ENCODE results near the gene B4GALT2. TPM values are rescaled to one million over a fixed set of nuclear protein-coding genes. Genes with fewer than 3 reads are reported as not detected.

B4GALT2 gene
- total and polyA plus RNA-seq, 12 donors: 18.2 to 47.9 (median 28.0) TPM

DNA sequence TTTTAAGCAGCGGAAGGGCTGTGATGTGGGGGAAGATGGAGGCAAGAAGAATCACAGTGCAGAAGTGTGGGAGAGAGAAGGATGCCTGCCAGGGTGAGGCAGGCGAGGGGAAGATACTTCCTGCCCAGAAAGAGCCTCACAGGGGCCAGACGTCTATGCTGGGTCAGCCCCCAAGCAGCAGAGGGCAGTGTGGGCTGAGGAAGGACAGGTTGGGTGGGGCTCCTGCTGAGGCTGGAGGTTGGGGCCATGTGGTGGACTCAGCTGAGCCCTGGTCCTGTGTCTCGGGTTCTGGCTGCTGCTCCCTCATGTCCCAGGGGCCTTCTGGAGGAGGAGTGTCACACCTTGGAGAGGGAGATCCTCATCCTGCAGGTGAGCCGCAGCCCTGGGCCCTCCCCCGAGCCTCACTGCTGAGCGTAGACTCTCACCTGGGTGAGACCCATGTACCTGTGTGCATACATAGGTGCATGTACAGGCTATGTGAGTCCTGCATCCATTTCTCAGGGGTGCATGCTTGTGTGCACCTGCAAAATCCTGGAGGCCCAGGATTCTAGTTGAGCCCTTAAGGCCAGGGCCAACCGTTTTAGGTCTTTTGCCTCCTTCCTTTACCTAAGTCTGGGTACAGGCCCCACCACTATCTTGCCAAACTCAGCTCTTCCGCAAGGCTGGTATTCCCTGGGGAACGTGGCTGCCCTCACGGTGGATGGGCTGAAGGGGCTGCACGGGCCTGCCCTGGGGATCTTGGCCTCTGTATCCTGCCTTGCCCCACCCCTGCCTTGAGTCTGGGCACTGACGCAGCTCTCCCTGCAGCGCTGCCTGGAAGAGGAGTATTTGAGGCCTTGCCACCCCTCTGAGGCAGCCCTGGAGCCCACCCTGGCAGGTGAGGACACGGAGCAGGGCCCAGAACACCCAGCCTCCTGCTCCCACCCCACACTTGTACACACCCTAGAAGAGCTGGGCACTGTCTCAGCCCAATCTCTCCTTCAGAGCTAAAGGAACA is 16.1 kb downstream of the B4GALT2 start:
- TF ChIP-seq, protein P1, sequence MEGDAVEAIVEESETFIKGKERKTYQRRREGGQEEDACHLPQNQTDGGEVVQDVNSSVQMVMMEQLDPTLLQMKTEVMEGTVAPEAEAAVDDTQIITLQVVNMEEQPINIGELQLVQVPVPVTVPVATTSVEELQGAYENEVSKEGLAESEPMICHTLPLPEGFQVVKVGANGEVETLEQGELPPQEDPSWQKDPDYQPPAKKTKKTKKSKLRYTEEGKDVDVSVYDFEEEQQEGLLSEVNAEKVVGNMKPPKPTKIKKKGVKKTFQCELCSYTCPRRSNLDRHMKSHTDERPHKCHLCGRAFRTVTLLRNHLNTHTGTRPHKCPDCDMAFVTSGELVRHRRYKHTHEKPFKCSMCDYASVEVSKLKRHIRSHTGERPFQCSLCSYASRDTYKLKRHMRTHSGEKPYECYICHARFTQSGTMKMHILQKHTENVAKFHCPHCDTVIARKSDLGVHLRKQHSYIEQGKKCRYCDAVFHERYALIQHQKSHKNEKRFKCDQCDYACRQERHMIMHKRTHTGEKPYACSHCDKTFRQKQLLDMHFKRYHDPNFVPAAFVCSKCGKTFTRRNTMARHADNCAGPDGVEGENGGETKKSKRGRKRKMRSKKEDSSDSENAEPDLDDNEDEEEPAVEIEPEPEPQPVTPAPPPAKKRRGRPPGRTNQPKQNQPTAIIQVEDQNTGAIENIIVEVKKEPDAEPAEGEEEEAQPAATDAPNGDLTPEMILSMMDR (IDR thresholded peaks at IDR 0.05): no peak
- TF ChIP-seq POLR2A (IDR thresholded peaks at IDR 0.05): no peak
- WGBS, 4 donors: 64 to 86% (median 81%) methylated on average over 5 to 15 of the region's 15 CpGs
- DNase-seq: no peak
- no peaks in the 10 kb centered on the region for H3K9me3 ChIP-seq (replicated peaks in 1 of 3)
- intact Hi-C loops (cut with DNase I): no loop called here
- no peak overlapping the region for H3K27ac ChIP-seq
- no peak overlapping the region for H3K4me3 ChIP-seq
- H3K36me3 ChIP-seq (replicated peaks in 1 of 2): peaks cover 0 to 6% of the 10 kb centered on the region in 2 donors
- H3K4me1 ChIP-seq (replicated peaks in 1 of 2): peaks cover 7 to 11% of the 10 kb centered on the region in 2 donors
- no peaks in the 10 kb centered on the region for H3K27me3 ChIP-seq

DNA sequence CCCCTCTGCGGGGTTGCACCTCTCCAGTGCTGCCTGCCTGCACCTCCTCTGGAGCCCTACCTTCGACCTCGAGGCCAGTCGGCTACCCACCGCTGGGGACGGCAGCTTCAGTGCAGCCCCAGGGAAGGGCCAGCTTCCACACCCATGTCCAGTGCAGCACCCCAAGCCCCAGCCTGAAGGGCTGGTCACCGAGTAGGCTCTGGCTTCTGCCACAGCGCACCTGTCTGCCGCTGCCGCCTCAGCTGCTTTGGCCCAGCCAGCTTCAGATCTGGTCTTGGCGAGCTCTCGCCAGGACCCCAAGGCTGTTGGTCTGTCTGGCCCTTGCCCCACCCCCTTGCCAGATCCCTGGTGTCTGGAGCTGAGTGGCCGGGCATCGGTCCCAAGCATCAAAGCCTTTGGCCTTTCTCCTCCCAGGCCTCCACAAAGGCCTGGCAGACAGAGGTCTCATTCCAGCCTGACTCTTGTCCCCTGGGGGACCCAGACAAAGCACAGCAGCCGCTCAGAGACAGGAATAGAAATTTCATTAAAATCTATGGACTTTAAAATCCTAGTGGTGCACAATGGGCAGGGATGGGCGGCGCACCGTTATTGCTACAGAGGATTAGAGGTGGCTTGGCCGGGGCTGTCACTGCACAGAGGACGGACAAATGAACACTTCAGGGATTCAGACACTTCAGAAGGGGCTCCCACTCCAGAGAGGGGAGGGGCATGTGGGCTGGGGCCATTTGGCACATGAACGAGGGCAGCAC is 17.1 kb downstream of the B4GALT2 start:
- intact Hi-C loops (cut with DNase I): no loop called here
- Histone ChIP-seq H3K4me3 (no peak overlapping the region), H3K9me3 (replicated peaks in 1 of 3) (no peaks in the 10 kb centered on the region), H3K27me3 (no peaks in the 10 kb centered on the region), H3K27ac (no peak overlapping the region), H3K36me3 (replicated peaks in 1 of 2) (peaks cover 0 to 6% of the 10 kb centered on the region in 2 donors), H3K4me1 (replicated peaks in 1 of 2) (peaks cover 0 to 6% of the 10 kb centered on the region in 2 donors)
- DNase-seq: no peak
- 82 to 89% (median 85%) methylated on average over 14 to 21 of the region's 21 CpGs for WGBS, 4 donors
- TF ChIP-seq POLR2A (IDR thresholded peaks at IDR 0.05): no peak
- TF ChIP-seq, protein P1 (IDR thresholded peaks at IDR 0.05): no peak

DNA sequence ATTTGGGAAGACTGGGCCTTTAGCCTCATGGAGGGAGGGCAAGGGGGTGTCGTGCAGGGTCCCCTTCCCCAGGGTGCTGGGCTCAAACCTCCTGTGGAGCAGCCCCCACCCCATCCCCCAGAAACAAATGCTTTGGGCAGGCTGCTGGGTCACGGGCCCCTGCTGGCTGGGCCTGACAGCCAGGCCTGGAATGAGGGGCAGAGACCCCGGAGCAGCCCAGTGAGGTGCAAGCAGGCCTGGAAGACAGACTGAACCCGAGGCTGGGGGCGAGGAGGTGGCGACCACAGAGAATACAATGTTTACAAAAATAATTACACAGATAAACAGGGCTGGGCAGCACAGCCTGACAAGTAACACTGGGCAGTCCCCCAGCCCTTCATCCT is 17.7 kb downstream of the B4GALT2 start:
- intact Hi-C loops (cut with DNase I): no loop called here
- no peaks in the 10 kb centered on the region for H3K27me3 ChIP-seq

More for the DNA sequence above, 17.7 kb downstream of the B4GALT2 start:
- Histone ChIP-seq H3K36me3 (replicated peaks in 1 of 2) (peaks cover 0 to 6% of the 10 kb centered on the region in 2 donors), H3K4me1 (replicated peaks in 1 of 2) (peaks cover 0 to 5% of the 10 kb centered on the region in 2 donors), H3K27ac (no peak overlapping the region), H3K9me3 (replicated peaks in 1 of 3) (no peaks in the 10 kb centered on the region), H3K4me3 (no peak overlapping the region)
- TF ChIP-seq, protein P1 (IDR thresholded peaks at IDR 0.05): no peak
- TF ChIP-seq POLR2A (IDR thresholded peaks at IDR 0.05): no peak
- no peak for DNase-seq
- 80 to 85% (median 82%) methylated on average over 4 to 6 of the region's 6 CpGs for WGBS, 4 donors

Measured in adrenal gland (tissue), 12 donors.